Natural killer cell (primary cell): ENCODE measurements around the gene ADGRF3. TPM values are rescaled to one million over a fixed set of nuclear protein-coding genes. Genes with fewer than 3 reads are reported as not detected.

ENCODE experiments used
- ATAC-seq, 3 donors: fragments of 150-1000 bp in 2 of 3; fragments of 200-7000 bp in 1 of 3; cut with Tn5 transposase; 1 replicate in 1 of 3; 2 replicates in 2 of 3; pipeline ENCODE4 v1.10.0; 2021; ENCODE audit warnings: mild to moderate bottlenecking in 2 of 3, moderate library complexity in 2 of 3
- DNase-seq, 2 donors: peaks; one replicate each; pipeline versions ENCODE4 v3.0.0 to v3.0.0-alpha.2; 2013 to 2021; ENCODE audit warnings: mixed read lengths in 1 of 2
- H3K27ac ChIP-seq: one replicate; pipeline ENCODE4 v1.5.1; 2013; ENCODE audit warnings: mild to moderate bottlenecking, low read length
- H3K27me3 ChIP-seq: one replicate; pipeline ENCODE4 v1.6.1; 2013; ENCODE audit warnings: low read length; ENCODE audit not compliant: control insufficient read depth, insufficient read depth
- H3K36me3 ChIP-seq: one replicate; pipeline ENCODE4 v1.6.1; 2013; ENCODE audit warnings: low read length; ENCODE audit not compliant: control insufficient read depth, insufficient read depth
- H3K4me1 ChIP-seq: one replicate; pipeline ENCODE4 v1.6.1; 2013; ENCODE audit warnings: low read length; ENCODE audit not compliant: control insufficient read depth, insufficient read depth
- H3K4me3 ChIP-seq: one replicate; pipeline ENCODE4 v1.5.1; 2013; ENCODE audit warnings: low read length
- H3K9me3 ChIP-seq: one replicate; pipeline ENCODE4 v1.6.1; 2013; ENCODE audit warnings: low read length; ENCODE audit not compliant: control insufficient read depth, insufficient read depth
- H3K27ac Mint-ChIP-seq, 2 donors: one replicate each; pipeline ENCODE4 v1.8.0; 2022; ENCODE audit warnings: mild to moderate bottlenecking in 2 of 2, mixed read lengths in 2 of 2, moderate library complexity in 1 of 2
- H3K27me3 Mint-ChIP-seq, 2 donors: one replicate each; pipeline ENCODE4 v1.8.0; 2022; ENCODE audit warnings: low read depth in 2 of 2, mixed read lengths in 2 of 2
- H3K36me3 Mint-ChIP-seq: one replicate; pipeline ENCODE4 v1.8.0; 2022; ENCODE audit warnings: mixed read lengths
- H3K4me1 Mint-ChIP-seq, 2 donors: one replicate each; pipeline ENCODE4 v1.8.0; 2022; ENCODE audit warnings: mixed read lengths in 2 of 2
- H3K4me3 Mint-ChIP-seq: one replicate; pipeline ENCODE4 v1.8.0; 2022; ENCODE audit warnings: mild to moderate bottlenecking, moderate library complexity, mixed read lengths
- H3K9me3 Mint-ChIP-seq, 2 donors: one replicate each; pipeline ENCODE4 v1.8.0; 2022; ENCODE audit warnings: mixed read lengths in 2 of 2
- CTCF ChIP-seq: fragments of 200-600 bp; IDR thresholded peaks from one replicate; pipeline ENCODE4 v1.8.0; 2022; ENCODE audit warnings: antibody characterized with exemption
- WGBS: methylation state at CpG from one replicate; pipeline ENCODE4 v1.1.7; 2013; ENCODE audit warnings: missing lambda C conversion rate; ENCODE audit not compliant: insufficient coverage; 5-methylcytosine and 5-hydroxymethylcytosine counted together
- intact Hi-C: fragments of 100-400 bp; cut with micrococcal nuclease; formaldehyde crosslinking; loops from one replicate; pipeline ENCODE4 v1.14.2; 2022
- total RNA-seq, 4 donors: library from RNA; stranded (reverse); fragments of 120-200 nt in 1 of 4; gene quantifications; one replicate each; pipeline versions ENCODE4 v1.2.3 to v1.2.4, GENCODE V29; 2013 to 2022

ADGRF3 gene
- total RNA-seq, 3 donors from 2014 or later (not counting 1 experiment from before 2014, with no cell fraction given): 0.97 to 2.1 (median 2.1) TPM

GRCh38 chr2:26314243-26314642 lies 32.3 kb downstream of the ADGRF3 start:
- no peak for DNase-seq
- no peak for ATAC-seq
- H3K4me3 Mint-ChIP-seq: no peak overlapping the region
- no peaks in the 10 kb centered on the region for H3K27me3 Mint-ChIP-seq
- 80% methylated on average over 8 of the region's 8 CpGs for WGBS
- no peaks in the 10 kb centered on the region for H3K4me1 ChIP-seq
- H3K27me3 ChIP-seq: no peaks in the 10 kb centered on the region
- no peak overlapping the region for H3K27ac ChIP-seq
- H3K9me3 Mint-ChIP-seq: no peaks in the 10 kb centered on the region
- H3K4me1 Mint-ChIP-seq: no peaks in the 10 kb centered on the region
- H3K9me3 ChIP-seq: no peaks in the 10 kb centered on the region
- H3K36me3 Mint-ChIP-seq: no peaks in the 10 kb centered on the region
- intact Hi-C loops: no loop called here
- no peak overlapping the region for H3K4me3 ChIP-seq
- no peak overlapping the region for H3K27ac Mint-ChIP-seq
- H3K36me3 ChIP-seq: no peaks in the 10 kb centered on the region
- TF ChIP-seq CTCF: no peak

GRCh38 chr2:26313446-26313845 lies 33.1 kb downstream of the ADGRF3 start:
- DNase-seq (no peak), ATAC-seq (no peak)
- Histone ChIP-seq H3K36me3 (no peaks in the 10 kb centered on the region), H3K4me1 (no peaks in the 10 kb centered on the region), H3K9me3 (no peaks in the 10 kb centered on the region), H3K27ac (no peak overlapping the region), H3K4me3 (no peak overlapping the region), H3K27me3 (no peaks in the 10 kb centered on the region)
- Mint-ChIP-seq H3K27ac (no peak overlapping the region), H3K9me3 (no peaks in the 10 kb centered on the region), H3K27me3 (no peaks in the 10 kb centered on the region), H3K4me3 (no peak overlapping the region), H3K4me1 (no peaks in the 10 kb centered on the region), H3K36me3 (no peaks in the 10 kb centered on the region)
- intact Hi-C loops: no loop called here
- 89% methylated on average over 12 of the region's 12 CpGs for WGBS
- no peak for TF ChIP-seq CTCF

- Mint-ChIP-seq H3K36me3 (no peaks in the 10 kb centered on the region), H3K9me3 (no peaks in the 10 kb centered on the region), H3K27ac (no peak overlapping the region), H3K4me3 (no peak overlapping the region), H3K4me1 (no peaks in the 10 kb centered on the region), H3K27me3 (no peaks in the 10 kb centered on the region)
- Histone ChIP-seq H3K9me3 (no peaks in the 10 kb centered on the region), H3K4me1 (no peaks in the 10 kb centered on the region), H3K4me3 (no peak overlapping the region), H3K27ac (no peak overlapping the region), H3K27me3 (no peaks in the 10 kb centered on the region), H3K36me3 (no peaks in the 10 kb centered on the region)
- ATAC-seq (no peak), DNase-seq (no peak)
- intact Hi-C loops: no loop called here
- TF ChIP-seq CTCF: no peak
- 89% methylated on average over 9 of the region's 9 CpGs for WGBS
Observed at GRCh38 chr2:26312471-26312870, 34.1 kb downstream of the ADGRF3 start.

- H3K4me3 ChIP-seq: no peak overlapping the region
- DNase-seq: no peak
- no peaks in the 10 kb centered on the region for H3K9me3 Mint-ChIP-seq
- intact Hi-C loops: no loop called here
- 86% methylated on average over 10 of the region's 10 CpGs for WGBS
- no peak overlapping the region for H3K4me3 Mint-ChIP-seq
- no peak overlapping the region for H3K27ac Mint-ChIP-seq
- no peaks in the 10 kb centered on the region for H3K27me3 Mint-ChIP-seq
- no peaks in the 10 kb centered on the region for H3K36me3 Mint-ChIP-seq
- no peaks in the 10 kb centered on the region for H3K9me3 ChIP-seq
- no peak for TF ChIP-seq CTCF
- H3K36me3 ChIP-seq: no peaks in the 10 kb centered on the region
- H3K4me1 ChIP-seq: no peaks in the 10 kb centered on the region
- H3K27me3 ChIP-seq: no peaks in the 10 kb centered on the region
- no peak overlapping the region for H3K27ac ChIP-seq
- ATAC-seq: no peak
- H3K4me1 Mint-ChIP-seq: no peaks in the 10 kb centered on the region
Observed at GRCh38 chr2:26309921-26310320, 36.7 kb downstream of the ADGRF3 start.
